GM20000 (cell line): ENCODE measurements around the gene MDFIC.

Source experiments
- DNase-seq: peaks from one replicate; pipeline ENCODE4 v3.0.0; 2012; ENCODE audit warnings: low spot score
- CTCF ChIP-seq: IDR thresholded peaks from 2 replicates; pipeline ENCODE4 v1.5.1; 2012; ENCODE audit warnings: mild to moderate bottlenecking, control low read depth; ENCODE audit errors: extremely low read depth, missing control alignments

MDFIC gene

GRCh38 chr7:114977277-114977676 lies 55.4 kb downstream of the MDFIC start:
- DNase-seq, result no peak
- no peak for TF ChIP-seq CTCF

GRCh38 chr7:114979388-114979787 lies 57.5 kb downstream of the MDFIC start:
- no peak for TF ChIP-seq CTCF
- no peak for DNase-seq

GRCh38 chr7:114979803-114980507 lies 58.1 kb downstream of the MDFIC start:
- no peak for DNase-seq

GRCh38 chr7:114981323-114981722 lies 59.4 kb downstream of the MDFIC start:
- TF ChIP-seq CTCF, result no peak
- DNase-seq, result no peak

More at GRCh38 chr7:114979803-114980507, 58.1 kb downstream of the MDFIC start:
- no peak for TF ChIP-seq CTCF

- no peak for DNase-seq
- TF ChIP-seq CTCF, result no peak
These were observed 63.3 kb downstream of the MDFIC start for GRCh38 chr7:114985116-114985715.

GRCh38 chr7:114986190-114987180 lies 64.6 kb downstream of the MDFIC start:
- no peak for DNase-seq
- TF ChIP-seq CTCF, result no peak
